Activated CD4-positive, alpha-beta T cell treated with anti-CD3 and anti-CD28 coated beads, Interleukin-2, amount 10 ng/mL, durations not matched to agents 7 days and 5 days (primary cell): Measurements from ENCODE around the gene P3H2. TPM values are rescaled to one million over a fixed set of nuclear protein-coding genes. Genes with fewer than 3 reads are reported as not detected.

Experiments used
- CTCF ChIA-PET: fragments of 350-600 bp; sonication (Branson Sonifier 250); formaldehyde crosslinking; loops from one replicate; lab custom pipeline; 2021; ENCODE audit warnings: antibody characterized with exemption; lab: Charles Lee
- POLR2A ChIA-PET: fragments of 350-600 bp; sonication (Branson Sonifier 250); formaldehyde crosslinking; loops from one replicate; lab custom pipeline; 2021; ENCODE audit warnings: antibody characterized with exemption; lab: Charles Lee
- DNase-seq: peaks from one replicate; pipeline ENCODE4 v3.0.0-alpha.2; 2020
- H3K27ac Mint-ChIP-seq: one replicate; pipeline ENCODE4 v1.8.0; 2021; ENCODE audit warnings: mild to moderate bottlenecking, moderate library complexity, mixed read lengths
- H3K27me3 Mint-ChIP-seq: one replicate; pipeline ENCODE4 v1.8.0; 2021; ENCODE audit warnings: mixed read lengths
- H3K36me3 Mint-ChIP-seq: one replicate; pipeline ENCODE4 v1.8.0; 2021; ENCODE audit warnings: low read depth, mixed read lengths
- H3K4me1 Mint-ChIP-seq: one replicate; pipeline ENCODE4 v1.8.0; 2021; ENCODE audit warnings: mixed read lengths
- H3K4me3 Mint-ChIP-seq: one replicate; pipeline ENCODE4 v1.8.0; 2021; ENCODE audit warnings: mild to moderate bottlenecking, moderate library complexity, mixed read lengths
- H3K9me3 Mint-ChIP-seq: one replicate; pipeline ENCODE4 v1.8.0; 2021; ENCODE audit warnings: mixed read lengths
- total RNA-seq, 2 experiments: library from RNA; stranded (reverse); gene quantifications; one replicate each; pipeline ENCODE4 v1.2.3, GENCODE V29; 2021

Gene P3H2
- total RNA-seq, 2 experiments from 2014 or later, result not detected

DNA sequence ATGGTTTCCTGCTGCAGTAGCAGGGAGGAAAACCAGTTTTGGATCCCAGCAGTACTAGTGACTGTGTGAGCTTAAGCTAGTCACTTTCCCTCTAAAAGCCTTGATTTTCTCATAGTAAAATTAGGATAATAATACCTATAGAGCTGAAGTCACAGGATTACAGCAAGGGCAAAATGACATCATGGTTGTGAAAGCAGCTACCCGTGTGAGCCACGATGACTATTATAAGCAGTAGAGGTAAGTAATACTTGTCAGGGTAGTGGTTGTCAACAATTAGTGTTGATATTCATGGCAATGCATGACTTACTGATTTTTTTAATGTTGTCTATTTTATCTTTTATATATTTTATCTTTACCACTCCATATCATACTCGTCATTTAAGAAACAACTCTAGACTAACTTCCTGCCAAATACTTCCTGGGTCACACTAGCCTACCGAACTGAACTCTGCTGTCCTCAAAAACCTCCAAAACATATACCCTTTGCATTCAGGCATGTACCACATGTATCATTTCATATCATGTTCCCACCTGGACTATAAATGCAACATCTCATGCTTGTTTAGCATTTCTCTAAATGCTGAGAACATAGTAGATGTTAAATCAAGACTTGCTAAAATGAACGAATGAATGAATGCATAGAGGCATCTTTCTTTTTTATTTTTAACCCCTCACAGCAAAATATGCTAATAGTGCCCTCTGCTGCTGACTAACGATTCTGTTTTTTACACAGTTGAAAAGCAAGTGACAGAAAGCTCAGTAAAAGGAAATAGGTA lies 172.6 kb downstream of the P3H2 start:
- ChIA-PET CTCF (interaction anchor here (0.7 to 1.8 kb wide), 6 partner anchors 8 to 680 kb away, joined by 3 to 8 read pairs (median 4); no protein-coding TSS in a partner anchor), POLR2A (no interaction called here)
- peak; percentile 36 for DNase-seq
- Mint-ChIP-seq H3K36me3 (no peaks in the 10 kb centered on the region), H3K27me3 (no peaks in the 10 kb centered on the region), H3K27ac (no peak overlapping the region), H3K4me1 (peaks cover 9% of the 10 kb centered on the region), H3K4me3 (no peak overlapping the region), H3K9me3 (no peaks in the 10 kb centered on the region)

DNA sequence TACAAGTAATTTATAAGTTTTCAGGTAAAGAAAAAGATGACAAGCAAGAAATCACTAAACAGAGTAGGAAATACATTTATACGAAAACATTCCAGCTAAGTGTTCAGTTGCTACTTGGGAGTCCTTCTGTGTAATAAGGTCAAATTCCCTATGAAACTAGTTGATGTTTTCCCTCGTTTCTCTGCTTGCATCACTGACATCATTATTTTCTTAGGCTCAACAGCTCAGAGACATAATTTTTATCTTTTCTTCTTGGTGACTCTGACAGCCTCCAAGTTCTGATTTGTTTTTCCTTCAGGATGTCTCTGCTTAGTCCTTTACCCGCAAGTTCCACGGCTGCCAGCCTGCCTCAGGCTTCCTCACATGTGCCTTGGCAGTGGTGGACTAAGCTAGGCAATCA lies 173.6 kb downstream of the P3H2 start:
- no peaks in the 10 kb centered on the region for H3K9me3 Mint-ChIP-seq
- H3K4me3 Mint-ChIP-seq, result no peak overlapping the region
- no peaks in the 10 kb centered on the region for H3K27me3 Mint-ChIP-seq
- POLR2A ChIA-PET, result no interaction called here
- peaks cover 9% of the 10 kb centered on the region for H3K4me1 Mint-ChIP-seq
- H3K27ac Mint-ChIP-seq, result no peak overlapping the region
- CTCF ChIA-PET, result interaction anchor here (1.8 kb wide), 1 partner anchor 10 kb away, joined by 6 read pairs; no protein-coding TSS in a partner anchor
- no peak for DNase-seq
- H3K36me3 Mint-ChIP-seq, result no peaks in the 10 kb centered on the region

- no peak for DNase-seq
- ChIA-PET POLR2A (no interaction called here), CTCF (no interaction called here)
- H3K9me3 Mint-ChIP-seq, result no peaks in the 10 kb centered on the region
- no peaks in the 10 kb centered on the region for H3K27me3 Mint-ChIP-seq
- H3K27ac Mint-ChIP-seq, result no peak overlapping the region
- no peak overlapping the region for H3K4me3 Mint-ChIP-seq
- no peaks in the 10 kb centered on the region for H3K36me3 Mint-ChIP-seq
- peaks cover 9% of the 10 kb centered on the region for H3K4me1 Mint-ChIP-seq
Measured at GRCh38 chr3:189945935-189946709, 174.6 kb downstream of the P3H2 start.

DNA sequence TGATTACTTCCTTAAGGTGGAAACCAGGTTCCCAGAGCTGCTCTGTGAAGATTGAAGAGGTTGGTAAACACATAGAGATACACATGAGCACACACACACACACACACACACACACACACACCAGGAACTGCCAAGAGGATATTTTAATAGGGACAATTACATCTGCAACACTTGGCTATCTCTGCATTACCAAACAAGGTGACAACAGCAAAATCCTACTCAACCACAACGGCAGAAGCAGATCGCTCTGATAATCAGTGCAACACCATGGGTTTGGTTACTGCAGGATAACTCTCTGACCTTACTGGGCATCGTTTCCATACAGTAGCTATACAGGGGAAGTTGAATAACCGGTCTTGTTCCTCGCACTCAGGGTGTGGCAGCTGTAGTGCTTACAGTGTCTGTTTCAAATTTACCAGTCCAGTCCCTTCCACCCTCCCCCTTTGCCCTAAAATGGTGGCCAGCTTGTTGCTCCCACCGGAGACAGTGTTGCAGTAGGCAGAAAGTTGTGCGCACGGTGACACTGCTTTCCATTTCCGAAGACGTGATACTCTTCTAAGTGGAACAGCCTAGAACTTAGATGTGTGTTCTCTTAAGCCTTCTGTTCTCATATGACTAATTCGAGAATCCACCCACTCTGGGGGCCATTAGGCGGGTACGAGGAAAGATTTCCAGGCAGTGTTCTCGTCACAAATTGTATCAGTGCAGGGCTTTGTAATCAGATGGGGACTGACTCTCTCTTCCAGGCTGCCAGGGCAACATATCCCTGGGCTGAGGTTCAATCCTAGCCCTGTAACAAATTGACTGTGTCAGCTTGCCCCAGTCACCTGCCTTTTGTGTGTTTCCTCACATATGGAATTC lies 176.2 kb downstream of the P3H2 start:
- Mint-ChIP-seq H3K4me1 (peaks cover 9% of the 10 kb centered on the region), H3K27ac (no peak overlapping the region), H3K36me3 (no peaks in the 10 kb centered on the region), H3K9me3 (no peaks in the 10 kb centered on the region), H3K4me3 (no peak overlapping the region), H3K27me3 (no peaks in the 10 kb centered on the region)
- ChIA-PET CTCF (interaction anchor here (0.9 kb wide), 1 partner anchor 17 kb away, joined by 3 read pairs; no protein-coding TSS in a partner anchor), POLR2A (no interaction called here)
- no peak for DNase-seq

- ChIA-PET POLR2A (no interaction called here), CTCF (no interaction called here)
- H3K27me3 Mint-ChIP-seq, result no peaks in the 10 kb centered on the region
Measured at GRCh38 chr3:189942948-189943347, 177.7 kb downstream of the P3H2 start.

GRCh38 chr3:189941679-189942078 lies 179.0 kb downstream of the P3H2 start:
- H3K27ac Mint-ChIP-seq, result no peak overlapping the region

More at GRCh38 chr3:189942948-189943347, 177.7 kb downstream of the P3H2 start:
- H3K4me3 Mint-ChIP-seq, result no peak overlapping the region
- H3K27ac Mint-ChIP-seq, result no peak overlapping the region
- peaks cover 2% of the 10 kb centered on the region for H3K4me1 Mint-ChIP-seq
- no peak for DNase-seq
- H3K9me3 Mint-ChIP-seq, result no peaks in the 10 kb centered on the region
- H3K36me3 Mint-ChIP-seq, result no peaks in the 10 kb centered on the region

GRCh38 chr3:189941125-189941524 lies 179.6 kb downstream of the P3H2 start:
- ChIA-PET POLR2A (no interaction called here), CTCF (interaction anchor here (0.6 to 2.1 kb wide), 2 partner anchors 13 to 118 kb away, joined by 3 to 6 read pairs; no protein-coding TSS in a partner anchor)
- Mint-ChIP-seq H3K4me1 (no peaks in the 10 kb centered on the region), H3K9me3 (no peaks in the 10 kb centered on the region), H3K36me3 (no peaks in the 10 kb centered on the region), H3K4me3 (no peak overlapping the region), H3K27me3 (no peaks in the 10 kb centered on the region), H3K27ac (no peak overlapping the region)
- no peak for DNase-seq

More at GRCh38 chr3:189941679-189942078, 179.0 kb downstream of the P3H2 start:
- POLR2A ChIA-PET, result no interaction called here
- no peak overlapping the region for H3K4me3 Mint-ChIP-seq
- H3K27me3 Mint-ChIP-seq, result no peaks in the 10 kb centered on the region
- no peak for DNase-seq
- no peaks in the 10 kb centered on the region for H3K9me3 Mint-ChIP-seq
- CTCF ChIA-PET, result no interaction called here
- no peaks in the 10 kb centered on the region for H3K4me1 Mint-ChIP-seq
- H3K36me3 Mint-ChIP-seq, result no peaks in the 10 kb centered on the region

DNA sequence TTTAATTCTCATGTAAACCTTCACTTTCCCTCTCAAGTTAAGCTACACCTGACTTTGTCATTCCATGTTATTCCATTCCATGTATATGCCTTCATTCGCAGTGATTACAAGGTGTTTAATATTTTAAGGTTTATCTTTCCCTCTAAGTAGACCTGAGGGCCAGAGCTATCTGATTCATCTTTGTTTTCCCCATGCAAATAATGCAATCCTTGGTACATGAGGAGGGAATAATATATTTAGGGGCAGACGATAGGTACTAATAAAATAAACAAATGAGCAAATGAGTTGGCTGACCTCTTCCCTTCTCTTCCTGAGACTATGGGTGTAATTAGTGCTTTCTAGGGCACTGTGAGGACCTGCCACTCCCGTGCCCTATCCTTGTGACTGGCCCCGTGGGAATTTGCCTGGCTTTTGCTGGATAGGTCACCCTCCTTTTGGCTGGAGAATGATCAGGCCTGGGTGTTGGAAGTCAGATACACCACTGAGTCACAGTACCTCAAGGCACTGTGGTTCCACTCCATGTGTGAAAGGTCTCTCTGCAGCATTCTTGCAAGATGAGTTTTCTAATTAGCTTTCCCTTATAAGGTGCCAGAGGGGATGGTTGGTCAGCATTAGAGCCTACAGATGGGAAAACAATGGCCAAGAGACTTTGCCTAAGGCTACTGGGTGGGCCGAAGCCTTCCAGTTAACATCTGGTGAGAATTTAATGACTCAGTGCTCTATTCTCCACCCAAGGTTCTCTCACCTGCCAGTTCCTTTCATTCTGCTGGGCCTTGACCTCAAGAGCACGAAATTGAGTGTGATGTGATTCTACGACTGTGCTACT lies 183.2 kb downstream of the P3H2 start:
- H3K4me3 Mint-ChIP-seq, result no peak overlapping the region
- H3K4me1 Mint-ChIP-seq, result no peaks in the 10 kb centered on the region
- no peak for DNase-seq
- H3K36me3 Mint-ChIP-seq, result no peaks in the 10 kb centered on the region
- H3K9me3 Mint-ChIP-seq, result no peaks in the 10 kb centered on the region
- no peaks in the 10 kb centered on the region for H3K27me3 Mint-ChIP-seq
- H3K27ac Mint-ChIP-seq, result no peak overlapping the region
- ChIA-PET POLR2A (no interaction called here), CTCF (no interaction called here)

DNA sequence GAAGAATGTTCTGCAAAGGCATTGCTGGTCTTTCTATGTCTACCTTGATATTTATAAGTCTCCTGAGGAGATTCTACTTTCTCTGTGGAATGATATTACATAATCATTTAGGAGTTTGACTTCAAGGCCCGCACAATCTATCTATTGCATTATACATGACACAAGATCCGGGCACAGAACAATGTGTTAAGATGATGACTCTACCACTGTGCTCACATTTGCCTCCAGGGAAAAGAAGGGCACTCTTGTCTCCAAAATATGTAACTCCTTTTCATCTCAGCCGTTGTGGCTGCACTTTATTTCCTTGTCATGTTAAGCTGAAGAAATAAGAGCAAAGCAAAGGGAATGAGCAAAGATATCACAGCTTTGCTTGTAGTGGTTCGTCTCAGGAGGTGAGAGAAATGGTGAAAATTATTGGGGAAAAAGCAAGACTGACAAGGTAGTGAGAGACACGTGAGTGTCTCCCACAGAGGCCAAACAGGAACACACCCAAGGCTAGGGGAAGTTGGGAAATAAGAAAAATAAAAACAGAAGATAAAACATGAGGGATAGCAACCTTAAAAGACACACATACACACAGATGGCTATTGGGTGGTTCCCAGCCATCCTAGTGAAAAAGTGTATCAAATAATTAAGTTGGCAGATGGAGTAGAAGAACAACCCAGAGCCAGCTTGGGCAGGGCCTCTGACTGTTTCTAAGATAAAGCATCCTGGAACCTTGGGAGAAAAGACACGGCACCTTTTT lies 184.3 kb downstream of the P3H2 start:
- ChIA-PET CTCF (interaction anchor here (0.6 kb wide), 1 partner anchor 520 kb away, joined by 4 read pairs; no protein-coding TSS in a partner anchor), POLR2A (no interaction called here)
- H3K4me1 Mint-ChIP-seq, result no peaks in the 10 kb centered on the region
- no peaks in the 10 kb centered on the region for H3K36me3 Mint-ChIP-seq
- H3K9me3 Mint-ChIP-seq, result no peaks in the 10 kb centered on the region
- no peak overlapping the region for H3K27ac Mint-ChIP-seq
- no peaks in the 10 kb centered on the region for H3K27me3 Mint-ChIP-seq
- DNase-seq, result no peak
- no peak overlapping the region for H3K4me3 Mint-ChIP-seq

- CTCF ChIA-PET, result interaction anchor here (0.5 to 2.3 kb wide), 3 partner anchors 12 to 456 kb away, joined by 3 to 6 read pairs (median 4); no protein-coding TSS in a partner anchor
- DNase-seq, result no peak
- POLR2A ChIA-PET, result no interaction called here
- H3K27me3 Mint-ChIP-seq, result no peaks in the 10 kb centered on the region
- no peak overlapping the region for H3K4me3 Mint-ChIP-seq
- no peaks in the 10 kb centered on the region for H3K36me3 Mint-ChIP-seq
- peaks cover 3% of the 10 kb centered on the region for H3K4me1 Mint-ChIP-seq
- no peaks in the 10 kb centered on the region for H3K9me3 Mint-ChIP-seq
- H3K27ac Mint-ChIP-seq, result no peak overlapping the region
Measured at GRCh38 chr3:189927975-189928895, 192.5 kb downstream of the P3H2 start.
